ENCODE measurements around the gene LUZP1.

DNA sequence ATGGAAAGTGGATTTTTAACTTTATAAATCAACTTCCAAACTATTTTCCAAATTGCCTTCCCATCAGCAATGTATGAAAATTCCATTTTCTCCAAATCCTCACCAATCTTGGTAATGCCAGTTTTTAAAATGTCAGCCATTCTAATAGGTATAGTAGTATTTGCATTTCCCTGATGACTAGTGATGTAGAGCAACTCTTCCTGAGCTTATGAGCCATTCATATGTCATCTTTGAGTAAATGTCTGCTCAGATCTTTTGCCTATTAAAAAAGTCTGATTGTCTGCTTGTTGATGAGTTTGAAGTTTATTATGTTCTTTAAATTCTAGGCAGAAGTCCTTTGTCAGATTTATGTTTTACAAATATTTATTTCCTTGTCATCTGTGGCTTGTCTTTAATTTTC is 94.6 kb downstream of the LUZP1 start:
- TF ChIP-seq, protein P1, sequence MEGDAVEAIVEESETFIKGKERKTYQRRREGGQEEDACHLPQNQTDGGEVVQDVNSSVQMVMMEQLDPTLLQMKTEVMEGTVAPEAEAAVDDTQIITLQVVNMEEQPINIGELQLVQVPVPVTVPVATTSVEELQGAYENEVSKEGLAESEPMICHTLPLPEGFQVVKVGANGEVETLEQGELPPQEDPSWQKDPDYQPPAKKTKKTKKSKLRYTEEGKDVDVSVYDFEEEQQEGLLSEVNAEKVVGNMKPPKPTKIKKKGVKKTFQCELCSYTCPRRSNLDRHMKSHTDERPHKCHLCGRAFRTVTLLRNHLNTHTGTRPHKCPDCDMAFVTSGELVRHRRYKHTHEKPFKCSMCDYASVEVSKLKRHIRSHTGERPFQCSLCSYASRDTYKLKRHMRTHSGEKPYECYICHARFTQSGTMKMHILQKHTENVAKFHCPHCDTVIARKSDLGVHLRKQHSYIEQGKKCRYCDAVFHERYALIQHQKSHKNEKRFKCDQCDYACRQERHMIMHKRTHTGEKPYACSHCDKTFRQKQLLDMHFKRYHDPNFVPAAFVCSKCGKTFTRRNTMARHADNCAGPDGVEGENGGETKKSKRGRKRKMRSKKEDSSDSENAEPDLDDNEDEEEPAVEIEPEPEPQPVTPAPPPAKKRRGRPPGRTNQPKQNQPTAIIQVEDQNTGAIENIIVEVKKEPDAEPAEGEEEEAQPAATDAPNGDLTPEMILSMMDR (IDR thresholded peaks at IDR 0.05; ENCODE audit: low read depth, low read length) = no peak
- no peak for TF ChIP-seq POLR2A (IDR thresholded peaks at IDR 0.05; ENCODE audit: extremely low read depth, insufficient read length)

All from NB4 (cell line).